ENCODE data around the gene COMMD2. TPM values are rescaled to one million over a fixed set of nuclear protein-coding genes. Genes with fewer than 3 reads are reported as not detected.
A peak's percentile ranks its signal among the peaks of the same experiment; 100 is the strongest.

COMMD2 gene
- total RNA-seq, 1 experiment from 2014 or later, result 35.5 TPM

DNA sequence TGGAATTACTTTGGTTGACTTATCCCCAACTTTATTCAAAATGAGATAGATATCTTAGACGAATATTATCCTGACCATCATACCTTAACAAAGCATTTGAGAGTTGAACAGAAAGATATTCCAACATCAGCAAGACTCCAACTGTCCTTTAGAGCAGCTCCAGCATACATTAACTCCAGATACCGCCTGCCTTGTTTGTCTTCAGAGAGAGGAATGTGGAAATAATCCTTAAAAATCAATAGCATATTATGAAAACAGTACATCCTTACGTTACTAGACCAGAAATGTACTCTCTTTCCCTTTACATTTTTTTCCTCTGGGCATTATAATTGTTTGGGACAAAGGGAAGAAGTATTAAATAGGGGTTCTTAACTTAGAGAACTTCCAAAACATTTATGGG lies 38.4 kb upstream of the COMMD2 start:
- CTCF ChIA-PET, result no interaction called here
- H3K9me3 ChIP-seq (ENCODE audit: control insufficient read depth in 1 of 2, insufficient read depth in 1 of 2, low read depth in 1 of 2, low read length in 2 of 2), result no peaks in the 10 kb centered on the region
- no peak for ATAC-seq
- intact Hi-C loops (cut with micrococcal nuclease), result no loop called here
- no peak overlapping the region for H3K27ac ChIP-seq (ENCODE audit: low read depth, low read length)
- RAD21 ChIA-PET (ENCODE audit: low non-redundant PET in 1 of 2, low total read pairs in 2 of 2, uncharacterized antibody in 2 of 2, unreplicated experiment in 2 of 2), result no interaction called here
- no peaks in the 10 kb centered on the region for H3K79me2 ChIP-seq (ENCODE audit: insufficient read depth, low read length)
- H4K20me1 ChIP-seq (ENCODE audit: insufficient read depth), result no peaks in the 10 kb centered on the region
- H3K4me3 ChIP-seq (replicated peaks in 1 of 2; ENCODE audit: low read depth in 1 of 2, low read length in 2 of 2), result no peak overlapping the region
- DNase-seq (ENCODE audit: low read depth, low spot score), result no peak
- no peaks in the 10 kb centered on the region for H3K36me3 ChIP-seq (ENCODE audit: control insufficient read depth in 1 of 2, insufficient read depth in 2 of 2, low read length in 2 of 2)
- H3K4me1 ChIP-seq (ENCODE audit: control insufficient read depth in 1 of 2, insufficient read depth in 2 of 2, low read length in 2 of 2), result peaks cover 7 to 15% of the 10 kb centered on the region in 2 experiments; a peak in 3 of 4 replicates
- H3K4me2 ChIP-seq (ENCODE audit: low read length), result peak overlapping the region; percentile 51
- H3K9me2 ChIP-seq (ENCODE audit: insufficient read depth), result no peaks in the 10 kb centered on the region
- POLR2A ChIA-PET, result no interaction called here
- H2AFZ ChIP-seq (ENCODE audit: low read depth, low read length, poor library complexity, severe bottlenecking), result peak overlapping the region; percentile 49
- TF ChIP-seq ELF1 (IDR thresholded peaks at IDR 0.05; ENCODE audit: borderline replicate concordance, low read depth) (no peak), TCF7L2 (IDR thresholded peaks at IDR 0.05; ENCODE audit: borderline replicate concordance, extremely low read depth, insufficient read depth, insufficient read length) (no peak), RAD21 (IDR thresholded peaks at IDR 0.05; ENCODE audit: low read depth) (no peak), EZH2phosphoT487 (IDR thresholded peaks at IDR 0.05; ENCODE audit: borderline replicate concordance) (no peak), SP1 (IDR thresholded peaks at IDR 0.05; ENCODE audit: low read depth) (no peak), SIN3A (IDR thresholded peaks at IDR 0.05; ENCODE audit: low read depth) (no peak), YY1 (IDR thresholded peaks at IDR 0.05; ENCODE audit: extremely low read depth, insufficient replicate concordance, low read depth, low read length) (no peak), ZFX (IDR thresholded peaks at IDR 0.05) (no peak), CTCF (IDR thresholded peaks at IDR 0.05 in 2 of 3, conservative IDR thresholded peaks at IDR 0.05 in 1 of 3; ENCODE audit: borderline replicate concordance in 1 of 3, insufficient read depth in 1 of 3, low read depth in 2 of 3, low read length in 2 of 3) (no peak), JUND (IDR thresholded peaks at IDR 0.05) (no peak), CEBPB (IDR thresholded peaks at IDR 0.05; ENCODE audit: low read depth) (no peak), SRF (IDR thresholded peaks at IDR 0.05; ENCODE audit: low read depth) (no peak), POLR2A (IDR thresholded peaks at IDR 0.05; ENCODE audit: borderline replicate concordance, extremely low read depth, insufficient read depth, insufficient read length) (no peak), EZH2 (IDR thresholded peaks at IDR 0.05) (no peak), CBX3 (IDR thresholded peaks at IDR 0.05; ENCODE audit: low read depth) (no peak), ZBTB33 (IDR thresholded peaks at IDR 0.05; ENCODE audit: extremely low read depth, insufficient replicate concordance, low read length) (no peak), MAX (IDR thresholded peaks at IDR 0.05) (no peak)
- TF ChIP-seq, protein P1, sequence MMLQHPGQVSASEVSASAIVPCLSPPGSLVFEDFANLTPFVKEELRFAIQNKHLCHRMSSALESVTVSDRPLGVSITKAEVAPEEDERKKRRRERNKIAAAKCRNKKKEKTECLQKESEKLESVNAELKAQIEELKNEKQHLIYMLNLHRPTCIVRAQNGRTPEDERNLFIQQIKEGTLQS (IDR thresholded peaks at IDR 0.05), result no peak
- H3K9ac ChIP-seq (ENCODE audit: low read length), result no peak overlapping the region
- BruUV-seq (replicated peaks), result no TSS peak
- no peaks in the 10 kb centered on the region for H3K27me3 ChIP-seq (ENCODE audit: insufficient read depth, low read length)

Data from HCT116 (cell line).